ENCODE data around the gene ULK3.

ULK3 gene

DNA sequence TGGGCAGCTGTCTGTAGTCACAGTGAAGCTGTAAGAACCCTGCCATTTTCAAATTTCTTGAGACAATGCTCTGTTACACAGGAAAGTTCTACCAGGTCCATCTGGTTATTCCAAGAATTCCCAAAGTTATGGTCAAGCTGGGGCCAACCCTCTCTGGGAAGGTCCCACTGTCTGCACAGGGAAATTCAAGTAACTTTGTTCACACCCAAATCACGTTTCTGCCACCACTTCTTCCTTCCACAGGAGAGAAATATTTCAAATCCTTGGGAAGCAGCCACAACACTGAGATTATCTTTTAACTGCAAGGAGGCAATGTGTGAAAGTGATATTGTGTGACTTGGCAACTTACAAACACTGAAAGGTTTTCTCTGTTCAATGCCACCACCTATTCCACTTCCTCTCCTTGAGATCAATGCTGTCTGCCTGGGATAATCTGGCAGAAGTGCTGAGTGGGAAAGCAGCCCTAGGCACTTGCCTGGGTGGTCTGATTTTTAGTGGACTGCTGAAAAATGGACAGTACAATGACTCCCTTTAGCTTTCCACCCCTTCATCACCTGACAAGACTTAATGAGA, 24.6 kb upstream of the ULK3 start:
- no peak for DNase-seq

DNA sequence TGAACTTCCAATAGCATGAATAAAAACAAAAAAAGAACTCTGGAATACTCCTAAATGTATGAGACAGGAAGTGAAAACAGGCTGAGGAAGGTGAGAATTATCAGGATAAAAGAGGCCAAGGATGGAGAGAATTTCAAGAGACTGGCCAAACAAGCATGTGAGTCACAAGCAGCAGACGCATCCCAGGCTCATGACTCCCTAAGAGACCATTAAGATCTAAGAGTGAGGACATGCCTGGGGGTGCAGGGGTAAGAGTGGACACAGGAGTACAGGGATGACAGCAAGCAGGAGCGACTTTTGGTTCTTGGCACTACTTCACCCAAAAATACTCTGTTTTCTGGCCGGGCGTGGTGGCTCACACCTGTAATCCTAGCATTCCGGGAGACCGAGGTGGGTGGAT, 23.1 kb upstream of the ULK3 start:
- peak; percentile 51 for DNase-seq

DNA sequence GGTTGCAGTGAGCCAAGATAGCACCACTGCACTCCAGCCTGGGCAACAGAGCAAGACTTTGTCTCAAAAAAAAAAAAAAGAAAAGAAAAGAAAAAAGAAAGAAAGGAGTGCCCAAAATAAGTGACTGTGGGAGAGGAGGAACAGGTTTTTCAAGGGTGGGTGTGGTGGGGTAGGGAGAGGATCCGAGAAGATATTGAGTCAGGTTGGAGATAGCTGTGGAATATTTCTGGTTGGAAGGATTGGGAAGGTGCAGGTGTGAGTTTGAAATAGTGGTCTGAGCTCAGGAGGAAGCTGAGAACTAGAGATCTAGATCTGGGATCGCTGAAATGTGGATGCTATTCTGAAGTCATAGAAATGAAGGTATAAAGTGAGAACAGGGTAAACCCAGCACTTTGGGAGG, 22.4 kb upstream of the ULK3 start:
- no peak for DNase-seq

DNA sequence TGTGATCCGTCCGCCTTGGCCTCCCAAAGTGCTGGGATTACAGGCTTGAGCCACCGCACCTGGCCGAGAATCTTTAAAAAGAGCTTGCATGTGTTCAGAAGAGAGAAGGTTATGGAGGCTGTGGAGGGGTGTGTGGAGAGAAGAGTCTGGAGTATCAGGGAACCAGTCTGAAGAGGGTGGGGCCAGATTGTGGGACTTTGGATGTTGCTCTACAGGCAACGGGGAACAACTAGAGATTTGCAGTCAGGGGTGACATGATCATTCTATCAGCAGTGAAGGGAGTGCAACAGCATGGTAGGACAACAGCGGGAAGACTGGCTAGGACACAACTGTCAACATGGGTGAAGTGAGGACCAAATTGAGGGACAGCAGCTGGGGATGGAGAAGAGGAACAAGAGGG, 21.3 kb upstream of the ULK3 start:
- DNase-seq, result no peak

DNA sequence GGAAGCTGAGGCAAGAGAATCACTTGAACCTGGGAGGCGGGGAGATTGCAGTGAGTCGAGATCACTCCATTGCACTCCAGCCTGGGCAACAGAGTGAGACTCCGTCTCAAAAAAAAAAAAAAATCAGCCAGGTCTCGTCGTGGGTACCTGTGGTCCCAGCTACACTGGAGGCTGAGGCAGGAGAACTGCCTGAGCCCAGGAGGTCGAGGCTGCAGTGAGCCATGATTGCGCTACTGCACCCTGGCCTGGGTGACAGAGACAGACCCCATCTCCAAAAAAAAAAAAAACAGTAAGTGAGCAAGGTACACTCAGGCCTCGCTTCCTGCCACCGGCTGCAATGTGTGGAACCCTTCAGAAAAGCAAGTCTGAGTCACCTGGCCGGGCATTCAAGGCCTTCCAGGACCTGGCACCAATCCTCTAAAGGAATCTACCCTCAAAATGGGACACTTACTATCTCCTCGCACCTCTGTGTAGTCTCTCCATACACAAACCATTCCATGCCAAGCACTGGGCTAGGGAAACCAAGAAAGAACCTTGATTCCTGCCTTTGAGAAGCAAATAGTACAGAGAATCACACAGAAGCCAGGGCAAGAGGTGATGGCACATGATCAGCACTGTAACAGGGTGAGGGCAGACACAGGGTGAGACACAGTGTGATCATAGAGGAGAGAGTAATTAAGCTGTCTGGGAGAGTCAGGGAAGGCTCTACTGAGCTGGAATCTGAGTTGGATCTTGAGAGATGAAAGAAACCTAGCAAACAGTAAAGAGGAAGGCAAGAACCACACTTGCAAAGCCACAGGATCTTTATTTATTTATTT, 20.5 kb upstream of the ULK3 start:
- no peak for DNase-seq

DNA sequence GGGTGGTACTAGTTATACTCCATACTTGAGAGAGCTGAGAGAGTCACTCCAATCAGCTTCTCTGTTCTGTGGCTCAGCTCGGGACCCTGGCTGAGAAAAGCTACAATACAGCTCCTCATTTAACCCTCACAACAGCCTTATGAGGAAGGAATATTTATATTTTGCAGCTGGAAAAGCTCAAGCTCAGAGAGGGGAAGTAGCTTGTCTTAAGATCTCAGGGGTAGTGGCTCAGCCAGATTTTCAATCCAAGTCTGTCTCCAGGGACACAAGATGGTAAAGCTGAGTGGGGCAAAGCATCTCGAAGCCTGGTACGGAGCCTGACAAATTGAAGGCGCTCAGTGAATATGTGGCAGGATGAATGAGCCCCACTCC, 15.4 kb upstream of the ULK3 start:
- DNase-seq, result no peak

DNA sequence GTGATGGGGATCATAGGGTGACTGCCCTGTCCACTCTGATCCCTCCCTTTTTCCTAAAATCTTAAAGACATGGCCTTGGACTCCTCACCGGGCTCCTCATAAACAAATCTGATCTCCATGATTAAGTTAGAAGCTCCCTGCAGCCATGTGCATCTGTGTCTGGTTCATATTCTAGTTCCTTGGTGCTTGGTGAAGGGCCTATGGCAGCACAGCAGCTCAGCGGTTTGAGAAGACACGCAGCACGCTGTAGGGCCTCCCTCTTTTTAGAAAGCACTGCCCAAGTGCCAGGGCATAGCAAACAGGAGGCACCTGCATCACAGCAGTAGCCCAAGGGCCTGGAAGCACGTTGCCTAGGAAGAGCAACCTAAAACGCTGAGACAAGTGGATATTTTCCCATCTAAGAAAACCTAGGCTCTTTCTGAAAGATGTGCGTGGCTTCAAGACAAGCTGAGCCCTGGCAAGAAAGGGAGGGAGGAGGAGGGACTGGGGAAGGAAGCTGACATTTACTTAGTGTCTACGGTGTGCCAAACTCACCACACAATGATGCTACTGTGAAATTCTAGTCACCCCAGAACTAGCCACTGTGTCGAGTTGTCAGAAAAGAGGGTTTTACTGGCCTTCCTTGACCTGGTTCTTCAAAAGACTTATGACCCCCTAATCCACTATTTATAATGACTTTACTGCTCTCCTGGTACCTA, 14.9 kb upstream of the ULK3 start:
- DNase-seq, result no peak

DNA sequence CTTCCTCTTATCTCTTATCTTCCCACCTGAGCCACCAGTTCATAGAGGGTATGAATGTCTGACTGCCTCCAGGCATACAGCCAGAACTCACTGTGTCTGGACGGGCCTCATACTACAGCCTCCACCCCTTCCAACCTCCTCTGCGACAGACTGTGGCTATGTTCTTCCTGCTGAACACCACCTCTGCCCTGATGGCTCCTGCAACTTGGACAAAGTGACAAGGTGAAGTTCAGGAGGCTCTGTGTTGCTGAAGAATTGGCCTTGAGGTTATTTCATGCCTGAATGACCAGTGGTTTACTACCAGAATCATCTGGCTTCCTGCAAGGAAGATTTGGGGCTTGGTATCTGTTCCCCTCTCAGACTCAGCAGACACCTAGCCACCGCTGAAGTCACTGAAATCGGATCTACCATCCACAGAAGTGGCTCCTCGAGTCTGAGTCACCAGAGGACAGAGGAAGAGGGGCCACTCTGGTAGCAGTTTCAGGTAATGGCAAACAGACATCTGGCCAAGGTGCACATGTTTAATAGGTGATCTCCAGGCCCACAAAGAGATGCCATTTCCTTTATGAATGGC, 14.2 kb upstream of the ULK3 start:
- DNase-seq, result no peak

DNA sequence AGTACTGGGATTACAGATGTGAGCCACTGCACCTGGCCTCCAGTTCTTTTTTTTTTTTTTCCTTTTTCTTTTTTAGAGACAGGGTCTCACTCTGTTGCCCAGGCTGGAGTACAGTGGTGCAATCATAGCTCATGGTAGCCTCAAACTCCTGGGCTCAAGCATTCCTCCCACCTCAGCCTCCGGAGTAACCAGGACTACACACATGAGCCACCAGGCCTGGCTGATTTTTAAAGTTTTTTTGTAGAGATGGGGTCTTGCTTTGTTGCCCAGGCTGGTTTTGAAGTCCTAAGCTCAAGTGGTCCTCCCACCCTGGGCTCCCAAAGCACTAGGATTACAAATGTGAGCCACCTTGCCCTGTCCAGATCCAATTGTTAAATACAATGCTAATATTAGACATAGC, 13.6 kb upstream of the ULK3 start:
- DNase-seq, result no peak

DNA sequence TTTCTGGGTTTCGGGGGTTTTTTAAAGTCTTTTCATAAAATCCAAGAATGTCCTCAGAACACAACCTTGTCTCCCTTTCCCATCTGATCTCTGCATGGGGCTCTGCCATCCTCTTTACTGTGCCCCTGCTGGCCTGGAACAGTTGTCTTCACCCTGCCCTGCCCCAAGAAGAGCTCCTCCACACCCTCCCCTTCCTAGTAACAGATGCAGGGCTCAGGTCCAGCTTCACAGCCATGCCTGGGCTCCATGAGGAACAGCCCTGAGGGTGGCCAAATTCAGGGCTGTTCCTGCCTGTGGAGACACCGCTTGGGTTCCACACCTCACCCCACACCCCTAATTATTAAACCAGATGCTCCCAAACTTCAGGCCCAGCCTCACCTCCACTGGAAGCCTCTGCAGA, 12.9 kb upstream of the ULK3 start:
- no peak for DNase-seq

DNA sequence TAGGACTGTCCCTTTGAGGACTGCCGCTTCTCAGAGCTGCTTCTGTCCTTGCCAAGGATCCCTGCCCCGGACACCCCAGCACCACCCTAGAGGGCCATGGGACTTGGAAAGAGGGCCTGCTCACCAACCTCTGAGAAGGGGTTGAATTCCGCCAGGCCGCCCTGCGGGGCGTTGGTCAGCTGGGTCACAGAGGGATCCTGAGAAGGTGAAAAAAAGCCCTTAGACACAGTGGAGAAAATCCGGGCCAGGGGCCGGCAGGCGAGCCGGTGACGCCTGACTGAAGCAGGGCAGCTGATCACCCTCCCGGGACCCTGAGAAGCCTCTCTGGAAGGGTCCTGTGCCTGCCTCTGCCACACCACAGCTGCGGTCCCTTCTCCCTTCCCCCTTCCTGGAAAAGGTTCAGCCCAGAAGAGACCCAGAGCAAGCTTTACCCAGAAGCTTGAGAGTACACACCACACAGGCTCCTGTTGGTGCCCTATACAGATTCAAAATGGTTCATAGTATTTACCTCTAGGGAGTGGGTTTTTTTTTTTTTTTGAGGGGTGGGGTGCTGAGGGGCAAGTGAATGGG, 11.6 kb upstream of the ULK3 start:
- no peak for DNase-seq

DNA sequence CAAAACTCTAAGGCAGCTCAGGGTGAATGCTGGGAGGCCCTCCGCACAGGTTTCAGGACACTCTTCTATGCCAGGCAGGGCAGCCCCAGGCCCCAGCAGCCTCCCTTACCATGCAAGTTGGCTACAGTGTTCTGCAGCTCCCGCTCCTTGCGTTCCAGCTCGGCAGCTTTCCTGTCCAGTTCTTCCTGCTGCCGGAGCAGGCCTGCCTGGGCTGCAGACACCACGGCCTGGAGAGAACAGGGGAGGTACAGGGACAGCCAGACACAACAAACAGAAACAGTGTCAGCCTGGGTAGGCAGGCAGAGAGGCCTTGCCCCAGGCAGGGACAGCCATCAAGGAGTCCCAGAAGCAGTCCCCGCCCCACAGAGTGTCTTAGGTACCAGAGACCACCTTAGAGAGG, 9.0 kb upstream of the ULK3 start:
- DNase-seq, result no peak

DNA sequence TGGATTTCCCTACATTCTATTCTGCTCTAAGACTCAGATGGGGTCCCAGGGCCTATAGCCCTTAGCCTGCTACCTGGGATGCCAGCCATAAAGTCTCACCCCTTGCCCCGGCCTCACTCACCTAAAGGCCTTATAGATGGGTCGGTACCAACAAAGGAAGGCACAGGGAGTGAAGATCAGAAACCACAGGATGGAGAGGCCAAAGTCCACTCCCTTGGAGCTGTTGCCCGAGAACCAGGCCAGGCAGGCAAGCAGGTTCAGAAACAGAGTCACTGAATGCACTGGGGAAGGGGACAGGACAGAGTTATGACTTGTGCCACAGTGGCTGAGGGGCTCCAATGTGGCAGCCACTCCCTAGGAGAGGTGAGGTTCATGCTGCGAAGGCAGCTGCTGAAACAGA, 7.4 kb upstream of the ULK3 start:
- DNase-seq, result no peak

DNA sequence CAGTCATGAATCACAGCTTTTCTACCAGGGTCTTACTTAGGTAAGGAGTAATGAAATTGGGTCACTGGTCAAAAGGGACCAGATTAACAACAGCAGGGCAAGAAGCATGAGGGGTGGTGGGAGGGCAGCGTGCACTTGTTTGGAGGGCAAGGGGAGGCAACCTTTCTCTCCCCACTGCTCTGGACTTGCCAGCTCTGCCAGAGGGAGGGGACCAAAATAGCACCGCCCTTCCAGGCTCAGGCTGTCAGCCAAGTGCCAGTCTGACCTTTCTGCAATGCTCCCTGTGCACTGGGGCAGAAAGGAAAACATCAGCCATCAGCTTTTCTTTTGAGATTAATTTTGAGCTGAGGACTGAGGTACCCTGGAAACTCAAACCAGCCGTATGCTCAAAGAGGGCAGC, 4.5 kb upstream of the ULK3 start:
- no peak for DNase-seq

DNA sequence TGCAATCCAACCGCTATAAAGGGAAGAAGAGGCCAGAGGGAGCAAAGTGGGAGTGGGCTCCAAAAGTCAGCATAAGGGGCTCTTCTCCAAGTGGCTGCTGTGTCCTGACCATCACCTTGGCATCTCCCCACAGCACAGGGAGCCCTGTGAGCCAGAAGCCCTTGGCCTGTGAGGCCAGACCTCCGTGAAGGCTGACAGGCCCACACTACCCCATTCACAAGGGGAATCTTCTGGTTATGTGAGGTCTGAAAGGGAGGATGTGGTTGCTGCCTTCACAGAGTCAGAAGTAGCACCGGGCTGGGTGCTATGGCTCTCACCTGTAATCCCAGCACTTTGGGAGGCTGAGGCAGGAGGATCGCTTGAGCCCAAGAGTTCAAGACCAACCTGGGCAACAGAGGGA, 2.6 kb upstream of the ULK3 start:
- no peak for DNase-seq

DNA sequence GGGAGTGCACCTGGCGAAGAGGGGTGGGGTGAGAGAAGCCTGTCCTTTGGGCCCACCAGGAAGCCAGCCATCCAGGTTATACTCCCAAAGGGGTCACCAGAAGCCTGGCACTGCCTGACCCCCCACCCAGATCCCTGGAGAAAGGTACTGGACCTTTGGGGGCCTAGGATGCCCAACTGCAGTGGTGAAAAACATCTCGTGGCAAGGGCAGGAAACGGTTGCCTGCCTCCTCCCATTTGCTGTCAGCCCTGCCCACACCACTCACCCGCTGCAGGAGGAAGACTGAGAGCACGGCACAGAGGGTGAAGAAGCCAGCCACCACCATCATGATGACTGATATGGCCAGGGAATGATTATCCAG, 2.2 kb upstream of the ULK3 start:
- DNase-seq, result no peak

DNA sequence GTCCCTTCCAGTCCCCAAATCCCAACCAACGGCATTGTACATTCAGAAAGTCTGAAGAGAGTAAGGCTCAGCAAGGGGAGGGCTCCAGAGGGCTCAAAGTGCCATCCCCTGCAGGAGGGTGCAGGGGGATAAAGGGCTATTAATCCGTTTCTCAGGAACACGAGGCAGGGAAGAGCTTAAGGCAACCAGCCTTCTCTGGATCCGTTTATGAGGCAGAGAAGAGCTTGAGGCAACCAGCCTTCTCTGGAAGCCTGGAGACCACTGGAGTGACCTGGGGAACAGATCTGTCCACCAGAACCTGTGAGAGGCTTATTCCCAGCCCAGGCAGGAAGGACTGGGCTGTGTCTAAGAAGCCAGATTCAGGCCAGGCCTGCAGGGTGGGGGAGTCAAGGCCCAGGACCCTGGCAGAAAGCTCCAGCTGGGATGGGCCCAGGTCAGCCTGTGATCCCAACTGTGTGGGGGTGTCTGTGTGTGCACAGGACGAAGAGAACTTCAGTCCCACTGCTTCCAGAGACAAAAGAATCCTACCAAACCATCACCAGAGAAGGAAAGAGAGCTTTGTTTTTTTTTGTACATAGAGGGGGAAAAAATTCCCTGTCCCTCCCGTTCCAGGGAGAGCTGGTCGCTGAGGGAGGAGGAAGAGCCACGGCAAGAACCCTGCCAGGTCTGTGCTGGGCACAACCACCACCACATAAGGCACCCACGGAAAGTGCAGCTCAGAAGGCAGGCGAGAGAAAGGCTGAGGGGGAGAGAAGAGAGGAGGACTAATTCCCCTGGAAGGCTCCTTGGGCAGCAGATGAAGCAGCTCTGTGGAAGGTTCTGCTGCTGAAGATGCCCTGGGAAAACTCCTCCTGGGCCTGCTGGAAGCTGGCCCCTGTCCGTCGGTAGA, 1.6 kb upstream of the ULK3 start:
- no peak for DNase-seq

DNA sequence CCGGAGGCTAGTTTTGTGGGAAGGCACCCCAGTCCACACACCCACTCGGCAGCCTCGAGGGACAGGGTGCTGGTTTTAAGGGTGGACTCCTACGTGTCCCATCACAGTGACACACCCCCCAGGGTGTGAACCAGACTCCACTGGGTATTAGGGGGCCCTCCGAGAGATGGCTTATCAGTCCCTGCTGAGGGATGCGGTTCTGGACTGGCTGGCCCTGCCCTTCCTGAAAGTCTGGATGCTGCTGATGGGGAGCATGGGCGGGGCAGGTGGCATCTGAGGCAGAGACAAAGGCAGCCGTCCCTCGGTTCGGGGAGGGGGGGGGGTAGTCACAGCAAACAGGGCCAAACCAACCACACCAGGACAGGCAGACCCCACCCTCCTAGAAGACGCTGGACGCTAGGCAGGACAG, 939 bp upstream of the ULK3 start:
- no peak for DNase-seq

DNA sequence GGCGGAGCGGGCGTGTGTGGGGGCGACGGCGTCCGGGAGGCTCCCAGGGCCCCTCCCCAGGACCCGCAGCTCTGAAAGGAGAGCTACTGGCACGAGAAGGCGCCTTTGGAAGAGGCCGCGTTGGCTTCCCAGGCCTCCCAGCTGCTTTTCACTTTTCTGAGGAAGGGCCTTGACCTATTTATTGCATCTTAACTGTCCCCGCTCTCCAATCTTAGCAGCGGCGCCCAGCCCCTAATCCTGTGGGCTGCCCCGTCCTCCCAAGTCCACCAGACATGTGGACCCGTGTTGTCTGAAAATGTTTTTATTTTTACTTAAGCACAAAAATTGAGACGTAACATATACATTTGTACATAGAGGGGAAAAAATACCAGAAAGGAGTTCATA, 481 bp upstream of the ULK3 start:
- DNase-seq, result no peak

DNA sequence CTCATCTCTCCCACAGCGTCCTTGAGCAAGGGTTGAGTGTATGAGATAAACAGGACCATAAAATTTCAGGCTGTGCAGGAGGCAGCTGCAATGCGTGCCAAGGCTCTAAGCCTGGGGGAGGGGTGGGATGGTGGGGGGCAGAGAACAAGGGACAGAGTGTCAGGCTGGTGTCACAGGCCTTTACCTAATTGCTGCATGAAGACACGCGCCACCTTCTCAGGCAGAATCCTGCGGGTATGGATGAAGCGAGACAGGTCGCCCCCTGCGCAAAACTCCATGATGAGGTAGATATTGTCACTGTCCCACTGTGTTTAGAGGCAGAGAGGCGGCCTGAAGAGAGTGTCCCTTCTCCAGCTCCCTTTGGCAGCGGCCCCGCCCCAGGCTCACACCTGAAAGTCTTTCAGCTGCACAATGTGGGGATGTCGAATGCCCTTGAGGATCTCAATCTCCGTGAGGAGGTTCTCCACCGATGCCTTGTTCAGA, 1.0 kb downstream of the ULK3 start:
- DNase-seq, result no peak

DNA sequence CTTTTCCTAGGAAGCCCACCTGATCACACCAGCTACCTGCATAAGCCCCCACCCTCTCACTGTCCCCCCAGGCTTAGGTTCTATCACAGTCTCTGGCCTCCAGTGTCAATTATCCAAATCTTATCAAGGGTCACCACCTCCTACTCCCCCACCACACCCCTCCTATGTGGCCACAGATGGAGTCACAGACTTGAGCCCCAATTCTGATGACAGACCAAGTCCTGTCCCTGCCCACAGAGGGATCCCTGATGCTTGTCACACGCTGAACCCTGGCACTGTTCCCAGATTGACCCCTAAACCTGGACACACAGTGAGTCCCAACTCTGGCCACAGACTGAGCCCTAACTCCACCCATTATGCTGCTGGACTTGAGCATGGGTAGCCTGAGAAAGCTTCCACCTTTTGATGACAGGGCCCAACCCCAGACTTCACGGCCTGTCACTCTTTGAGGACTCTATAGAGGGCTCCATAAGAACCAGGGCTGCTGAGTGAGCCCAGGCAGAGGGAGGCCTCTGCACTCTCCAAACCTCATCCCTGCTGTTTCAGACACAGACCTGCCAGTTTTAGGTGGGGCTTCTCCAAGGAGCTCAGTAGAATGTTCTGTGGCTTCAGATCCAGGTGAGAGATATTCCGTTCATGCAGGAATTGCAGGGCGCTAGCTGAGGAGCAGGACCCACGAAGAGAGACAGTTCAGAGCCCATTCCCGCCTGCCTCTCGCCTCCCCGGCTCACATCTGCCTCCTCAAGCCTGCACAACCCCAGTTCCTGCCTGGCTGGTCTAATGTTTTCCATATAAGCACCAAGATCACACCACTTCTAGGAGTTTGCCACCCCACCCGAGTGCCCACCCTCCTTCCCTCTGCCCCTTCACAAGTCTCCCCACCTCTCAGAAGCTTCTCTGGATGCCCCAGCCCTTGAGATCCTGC, 1.8 kb downstream of the ULK3 start:
- DNase-seq, result no peak

Data from fibroblast of upper back skin (primary cell).